Stomach (tissue), 4 donors: Measurements from ENCODE around the gene KCNJ5.

ENCODE experiments used
- EP300 ChIP-seq: sonication (generic); formaldehyde crosslinking; IDR thresholded peaks from one replicate; pipeline ENCODE4 v1.6.1; 2017; ENCODE audit warnings: antibody characterized with exemption
- POLR2A ChIP-seq, 4 donors: fragments of 450-650 bp; IDR thresholded peaks; one replicate each; pipeline ENCODE4 v1.6.1; 2016; ENCODE audit warnings: antibody characterized with exemption in 4 of 4, control low read depth in 2 of 4, mild to moderate bottlenecking in 1 of 4, moderate library complexity in 1 of 4
- POLR2AphosphoS5 ChIP-seq, 3 donors: sonication (generic); formaldehyde crosslinking; IDR thresholded peaks; one replicate each; pipeline ENCODE4 v1.6.1; 2016; ENCODE audit warnings: antibody characterized with exemption in 3 of 3
- TF ChIP-seq, protein P1 (sequence below), 7 experiments: fragments of 450-650 bp in 4 of 7; fragments of 200-600 bp in 3 of 7; sonication (generic) in 3 of 7; IDR thresholded peaks; one replicate each; pipeline ENCODE4 v1.5.1; 2016 to 2019; ENCODE audit warnings: antibody characterized with exemption in 7 of 7, control low read depth in 2 of 7, mild to moderate bottlenecking in 1 of 7

DNA sequence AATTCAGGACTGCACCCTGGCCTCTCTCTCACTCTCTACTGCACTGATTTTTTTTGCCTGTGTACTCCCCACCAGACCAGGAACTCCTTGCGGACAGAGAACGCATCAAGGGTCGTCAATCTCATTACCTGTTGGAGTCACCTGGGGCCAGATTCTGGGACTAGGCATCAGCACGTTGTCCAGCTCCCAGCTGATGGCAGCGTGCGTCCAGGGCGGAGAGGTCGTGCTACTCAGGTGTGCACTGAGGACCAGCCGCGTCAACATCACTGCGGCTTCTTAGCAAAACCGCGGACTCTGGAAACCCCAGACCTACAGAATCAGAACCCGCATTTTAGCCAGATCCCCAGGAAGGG lies 13.1 kb downstream of the KCNJ5 start:
- TF ChIP-seq, protein P1, sequence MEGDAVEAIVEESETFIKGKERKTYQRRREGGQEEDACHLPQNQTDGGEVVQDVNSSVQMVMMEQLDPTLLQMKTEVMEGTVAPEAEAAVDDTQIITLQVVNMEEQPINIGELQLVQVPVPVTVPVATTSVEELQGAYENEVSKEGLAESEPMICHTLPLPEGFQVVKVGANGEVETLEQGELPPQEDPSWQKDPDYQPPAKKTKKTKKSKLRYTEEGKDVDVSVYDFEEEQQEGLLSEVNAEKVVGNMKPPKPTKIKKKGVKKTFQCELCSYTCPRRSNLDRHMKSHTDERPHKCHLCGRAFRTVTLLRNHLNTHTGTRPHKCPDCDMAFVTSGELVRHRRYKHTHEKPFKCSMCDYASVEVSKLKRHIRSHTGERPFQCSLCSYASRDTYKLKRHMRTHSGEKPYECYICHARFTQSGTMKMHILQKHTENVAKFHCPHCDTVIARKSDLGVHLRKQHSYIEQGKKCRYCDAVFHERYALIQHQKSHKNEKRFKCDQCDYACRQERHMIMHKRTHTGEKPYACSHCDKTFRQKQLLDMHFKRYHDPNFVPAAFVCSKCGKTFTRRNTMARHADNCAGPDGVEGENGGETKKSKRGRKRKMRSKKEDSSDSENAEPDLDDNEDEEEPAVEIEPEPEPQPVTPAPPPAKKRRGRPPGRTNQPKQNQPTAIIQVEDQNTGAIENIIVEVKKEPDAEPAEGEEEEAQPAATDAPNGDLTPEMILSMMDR (IDR thresholded peaks at IDR 0.05): no peak
- TF ChIP-seq POLR2AphosphoS5 (IDR thresholded peaks at IDR 0.05) (no peak), POLR2A (IDR thresholded peaks at IDR 0.05) (no peak), EP300 (no peak)
